Spinal cord (tissue), 10 donors: ENCODE measurements around the gene LTB4R. TPM values are rescaled to one million over a fixed set of nuclear protein-coding genes. Genes with fewer than 3 reads are reported as not detected.

Source experiments
- DNase-seq, 6 donors: peaks; one replicate each; pipeline versions ENCODE4 v3.0.0 to v3.0.0-alpha.2; 2013 to 2015; ENCODE audit warnings: low spot score in 6 of 6, low read depth in 4 of 6
- H3K27ac ChIP-seq: one replicate; pipeline ENCODE4 v1.5.1; 2013; ENCODE audit warnings: low read depth, low read length, control low read depth
- H3K27me3 ChIP-seq: one replicate; pipeline ENCODE4 v1.6.1; 2013; ENCODE audit warnings: low read length; ENCODE audit not compliant: control insufficient read depth, insufficient read depth
- H3K36me3 ChIP-seq: one replicate; pipeline ENCODE4 v1.6.1; 2013; ENCODE audit warnings: low read length; ENCODE audit not compliant: control insufficient read depth, insufficient read depth
- H3K4me1 ChIP-seq: one replicate; pipeline ENCODE4 v1.6.1; 2013; ENCODE audit warnings: low read length; ENCODE audit not compliant: control insufficient read depth, insufficient read depth
- H3K4me3 ChIP-seq: one replicate; pipeline ENCODE4 v1.5.1; 2013; ENCODE audit warnings: low read depth, low read length, control low read depth
- H3K9me3 ChIP-seq: one replicate; pipeline ENCODE4 v1.6.1; 2013; ENCODE audit warnings: low read length; ENCODE audit not compliant: control insufficient read depth, insufficient read depth
- WGBS: methylation state at CpG from one replicate; pipeline ENCODE4 v1.1.5; 2013; ENCODE audit warnings: missing lambda C conversion rate; ENCODE audit not compliant: insufficient coverage; 5-methylcytosine and 5-hydroxymethylcytosine counted together
- polyA plus RNA-seq, 2 donors: library from polyadenylated mRNA; unstranded; fragments of 120-200 nt; gene quantifications; one replicate each; pipeline ENCODE4 v1.2.1, GENCODE V29; 2013; ENCODE audit not compliant: insufficient read length in 2 of 2
- total RNA-seq, 2 donors: library from RNA; depleted of rRNA in 1 of 2; stranded (reverse); fragments of 120-200 nt in 1 of 2; fragments of >200 nt in 1 of 2; gene quantifications; one replicate each; pipeline versions ENCODE4 v1.2.3 to v1.2.4, GENCODE V29; 2013 to 2014
- donor health status: healthy.

Gene LTB4R
- total and polyA plus RNA-seq, 4 donors, result 2.7 to 6.2 (median 3.3) TPM

GRCh38 chr14:24330973-24331674 is 19.8 kb downstream of the LTB4R start:
- DNase-seq, result no peak
- H3K4me3 ChIP-seq, result no peak overlapping the region
- H3K27ac ChIP-seq, result no peak overlapping the region
- H3K9me3 ChIP-seq, result no peaks in the 10 kb centered on the region
- no peaks in the 10 kb centered on the region for H3K36me3 ChIP-seq
- H3K27me3 ChIP-seq, result peaks cover 51% of the 10 kb centered on the region
- 94% methylated on average over 10 of the region's 10 CpGs for WGBS
- peaks cover 42% of the 10 kb centered on the region for H3K4me1 ChIP-seq

- Histone ChIP-seq H3K27ac (no peak overlapping the region), H3K36me3 (no peaks in the 10 kb centered on the region), H3K4me3 (no peak overlapping the region), H3K27me3 (peaks cover 58% of the 10 kb centered on the region), H3K4me1 (peaks cover 42% of the 10 kb centered on the region), H3K9me3 (no peaks in the 10 kb centered on the region)
- WGBS, result 54% methylated on average over 22 of the region's 26 CpGs
- DNase-seq, result no peak
Measured at GRCh38 chr14:24331731-24332267, 20.5 kb downstream of the LTB4R start.

GRCh38 chr14:24332268-24332993 is 21.1 kb downstream of the LTB4R start:
- Histone ChIP-seq H3K9me3 (no peaks in the 10 kb centered on the region), H3K4me1 (peaks cover 42% of the 10 kb centered on the region), H3K27ac (no peak overlapping the region), H3K36me3 (no peaks in the 10 kb centered on the region), H3K4me3 (peak overlapping the region; percentile 33), H3K27me3 (peaks cover 64% of the 10 kb centered on the region)
- DNase-seq, result peak in 3 of 6 donors; percentile 39 to 93 (median 82)
- 3% methylated on average over 56 of the region's 56 CpGs for WGBS

GRCh38 chr14:24334431-24335291 is 23.4 kb downstream of the LTB4R start, which contains the start of gene ADCY4:
Gene ADCY4 (minus strand): TSS chr14:24335071. CDS start chr14:24334652, 419 bp downstream.
- H3K27ac ChIP-seq, result peak within 1 kb of the TSS; percentile 11
- H3K27me3 ChIP-seq, result peaks cover 86% of the 10 kb centered on the region
- H3K4me3 ChIP-seq, result peak within 1 kb of the TSS; percentile 22
- no peaks in the 10 kb centered on the region for H3K9me3 ChIP-seq
- no peak for DNase-seq
- H3K4me1 ChIP-seq, result peaks cover 52% of the 10 kb centered on the region
- WGBS, result 1% methylated on average over 57 of the region's 65 CpGs
- no peaks in the 10 kb centered on the region for H3K36me3 ChIP-seq

GRCh38 chr14:24335461-24336171 is 24.3 kb downstream of the LTB4R start:
- WGBS, result 53% methylated on average over 10 of the region's 12 CpGs
- H3K27ac ChIP-seq, result no peak overlapping the region

DNA sequence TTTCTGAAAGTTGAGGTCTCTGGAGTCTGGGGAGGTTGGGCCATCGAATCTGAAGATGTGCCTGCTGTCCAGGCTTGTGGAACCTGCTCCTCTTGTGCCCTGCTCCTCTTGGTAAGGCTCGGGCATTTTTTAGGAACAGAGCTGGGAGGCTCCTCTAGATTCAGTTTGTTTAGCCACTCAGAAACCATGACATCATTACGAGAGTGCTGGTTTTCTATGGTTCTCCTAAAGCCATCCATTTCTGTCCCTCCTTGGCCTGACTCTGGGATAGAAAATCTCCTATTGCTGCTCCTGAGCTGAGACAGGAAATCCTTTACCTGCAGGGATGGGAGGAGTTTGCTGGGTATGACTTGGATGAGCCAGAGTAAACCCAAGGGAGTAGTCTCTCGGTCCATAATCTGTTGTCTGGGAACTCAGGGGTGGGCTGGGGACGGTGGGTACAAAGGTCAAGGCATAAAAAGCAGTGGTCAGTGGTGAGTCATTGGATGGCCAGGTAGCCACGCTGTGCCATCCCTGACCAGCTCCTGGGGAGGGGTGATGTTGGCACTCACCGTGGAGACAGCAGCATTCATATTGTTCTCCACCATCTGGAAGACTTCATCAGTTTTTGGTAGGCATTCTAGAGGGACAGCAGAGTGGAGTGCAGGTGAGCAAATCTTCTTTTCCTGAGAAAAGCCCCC is 26.0 kb downstream of the LTB4R start:
- H3K27ac ChIP-seq, result no peak overlapping the region
- no peak overlapping the region for H3K4me3 ChIP-seq
- H3K27me3 ChIP-seq, result peaks cover 90% of the 10 kb centered on the region
- no peak for DNase-seq
- H3K4me1 ChIP-seq, result peaks cover 49% of the 10 kb centered on the region
- 79% methylated on average over 5 of the region's 7 CpGs for WGBS
- H3K36me3 ChIP-seq, result no peaks in the 10 kb centered on the region
- H3K9me3 ChIP-seq, result no peaks in the 10 kb centered on the region

More at GRCh38 chr14:24335461-24336171, 24.3 kb downstream of the LTB4R start:
- H3K9me3 ChIP-seq, result no peaks in the 10 kb centered on the region
- H3K36me3 ChIP-seq, result no peaks in the 10 kb centered on the region
- H3K4me1 ChIP-seq, result peaks cover 56% of the 10 kb centered on the region
- H3K27me3 ChIP-seq, result peaks cover 96% of the 10 kb centered on the region
- H3K4me3 ChIP-seq, result no peak overlapping the region
- DNase-seq, result no peak

- WGBS, result 73% methylated on average over 7 of the region's 8 CpGs
- H3K27ac ChIP-seq, result no peak overlapping the region
- H3K27me3 ChIP-seq, result peaks cover 85% of the 10 kb centered on the region
- DNase-seq, result no peak
- peaks cover 43% of the 10 kb centered on the region for H3K4me1 ChIP-seq
- H3K36me3 ChIP-seq, result no peaks in the 10 kb centered on the region
- no peak overlapping the region for H3K4me3 ChIP-seq
- no peaks in the 10 kb centered on the region for H3K9me3 ChIP-seq
Measured at GRCh38 chr14:24337824-24338175, 26.5 kb downstream of the LTB4R start.

GRCh38 chr14:24338843-24339242 is 27.5 kb downstream of the LTB4R start:
- H3K4me3 ChIP-seq, result no peak overlapping the region
- H3K9me3 ChIP-seq, result no peaks in the 10 kb centered on the region
- H3K36me3 ChIP-seq, result no peaks in the 10 kb centered on the region
- peaks cover 77% of the 10 kb centered on the region for H3K27me3 ChIP-seq
- WGBS, result 55% methylated on average over 14 of the region's 14 CpGs
- peaks cover 33% of the 10 kb centered on the region for H3K4me1 ChIP-seq
- H3K27ac ChIP-seq, result no peak overlapping the region
- no peak for DNase-seq
